ENCODE data around the gene MTFP1.

DNA sequence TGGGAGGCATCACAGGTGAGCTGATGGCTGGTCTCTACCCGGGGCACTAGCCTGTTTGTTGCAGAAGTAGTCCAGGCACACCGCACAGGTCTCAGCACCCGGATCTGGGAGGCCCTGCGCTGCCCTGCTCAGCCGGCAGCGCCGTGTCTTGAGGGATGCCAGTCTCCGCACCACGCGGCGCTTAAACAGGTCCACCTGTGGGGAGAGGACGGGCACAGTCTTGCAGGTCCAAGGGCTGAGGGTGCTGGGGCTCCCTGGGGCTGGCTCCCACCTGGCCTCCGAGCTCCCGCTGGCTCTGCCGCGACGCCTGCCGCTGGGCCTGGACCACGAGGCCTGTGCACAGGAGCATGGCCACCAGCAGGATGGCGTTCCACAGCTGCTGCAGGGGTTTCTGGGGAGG lies 45.6 kb upstream of the MTFP1 start:
- TF ChIP-seq, protein P1, sequence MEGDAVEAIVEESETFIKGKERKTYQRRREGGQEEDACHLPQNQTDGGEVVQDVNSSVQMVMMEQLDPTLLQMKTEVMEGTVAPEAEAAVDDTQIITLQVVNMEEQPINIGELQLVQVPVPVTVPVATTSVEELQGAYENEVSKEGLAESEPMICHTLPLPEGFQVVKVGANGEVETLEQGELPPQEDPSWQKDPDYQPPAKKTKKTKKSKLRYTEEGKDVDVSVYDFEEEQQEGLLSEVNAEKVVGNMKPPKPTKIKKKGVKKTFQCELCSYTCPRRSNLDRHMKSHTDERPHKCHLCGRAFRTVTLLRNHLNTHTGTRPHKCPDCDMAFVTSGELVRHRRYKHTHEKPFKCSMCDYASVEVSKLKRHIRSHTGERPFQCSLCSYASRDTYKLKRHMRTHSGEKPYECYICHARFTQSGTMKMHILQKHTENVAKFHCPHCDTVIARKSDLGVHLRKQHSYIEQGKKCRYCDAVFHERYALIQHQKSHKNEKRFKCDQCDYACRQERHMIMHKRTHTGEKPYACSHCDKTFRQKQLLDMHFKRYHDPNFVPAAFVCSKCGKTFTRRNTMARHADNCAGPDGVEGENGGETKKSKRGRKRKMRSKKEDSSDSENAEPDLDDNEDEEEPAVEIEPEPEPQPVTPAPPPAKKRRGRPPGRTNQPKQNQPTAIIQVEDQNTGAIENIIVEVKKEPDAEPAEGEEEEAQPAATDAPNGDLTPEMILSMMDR (IDR thresholded peaks at IDR 0.05): no peak
- TF ChIP-seq POLR2A (IDR thresholded peaks at IDR 0.05) (no peak), POLR2AphosphoS5 (IDR thresholded peaks at IDR 0.05; ENCODE audit: insufficient read depth in 1 of 2, low read depth in 1 of 2) (no peak)
